Measurements from ENCODE around the gene TIE1.

DNA sequence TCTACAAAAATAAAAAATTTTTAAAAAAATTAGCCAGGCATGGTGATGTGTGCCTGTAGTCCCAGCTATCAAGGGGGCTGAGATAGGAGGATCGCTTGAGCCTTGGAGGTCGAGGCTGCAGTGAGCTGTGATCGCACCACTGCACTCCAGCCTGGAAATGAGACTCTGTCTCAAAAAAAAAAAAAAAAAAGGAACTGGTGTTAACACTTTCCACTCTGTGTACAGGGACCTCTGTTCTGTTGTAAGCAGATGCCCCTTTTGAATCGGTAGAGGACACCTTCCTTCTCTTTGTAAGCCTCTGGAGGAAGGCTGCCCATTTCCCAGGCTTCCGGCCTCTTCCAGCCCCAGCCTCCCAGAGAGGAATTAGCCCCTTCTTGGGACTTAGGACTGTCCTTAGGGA, 8.1 kb upstream of the TIE1 start:
- TF ChIP-seq, protein P1, sequence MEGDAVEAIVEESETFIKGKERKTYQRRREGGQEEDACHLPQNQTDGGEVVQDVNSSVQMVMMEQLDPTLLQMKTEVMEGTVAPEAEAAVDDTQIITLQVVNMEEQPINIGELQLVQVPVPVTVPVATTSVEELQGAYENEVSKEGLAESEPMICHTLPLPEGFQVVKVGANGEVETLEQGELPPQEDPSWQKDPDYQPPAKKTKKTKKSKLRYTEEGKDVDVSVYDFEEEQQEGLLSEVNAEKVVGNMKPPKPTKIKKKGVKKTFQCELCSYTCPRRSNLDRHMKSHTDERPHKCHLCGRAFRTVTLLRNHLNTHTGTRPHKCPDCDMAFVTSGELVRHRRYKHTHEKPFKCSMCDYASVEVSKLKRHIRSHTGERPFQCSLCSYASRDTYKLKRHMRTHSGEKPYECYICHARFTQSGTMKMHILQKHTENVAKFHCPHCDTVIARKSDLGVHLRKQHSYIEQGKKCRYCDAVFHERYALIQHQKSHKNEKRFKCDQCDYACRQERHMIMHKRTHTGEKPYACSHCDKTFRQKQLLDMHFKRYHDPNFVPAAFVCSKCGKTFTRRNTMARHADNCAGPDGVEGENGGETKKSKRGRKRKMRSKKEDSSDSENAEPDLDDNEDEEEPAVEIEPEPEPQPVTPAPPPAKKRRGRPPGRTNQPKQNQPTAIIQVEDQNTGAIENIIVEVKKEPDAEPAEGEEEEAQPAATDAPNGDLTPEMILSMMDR (IDR thresholded peaks at IDR 0.05; ENCODE audit: extremely low read depth in 1 of 2, insufficient read depth in 1 of 2, low read depth in 1 of 2, low read length in 2 of 2) = no peak
- no peak for TF ChIP-seq EZH2 (IDR thresholded peaks at IDR 0.05; ENCODE audit: borderline replicate concordance, low read depth, low read length, severe bottlenecking)
- no peak for TF ChIP-seq POLR2A (IDR thresholded peaks at IDR 0.05; ENCODE audit: low read depth, low read length)
